ENCODE measurements around the gene CDH13.

DNA sequence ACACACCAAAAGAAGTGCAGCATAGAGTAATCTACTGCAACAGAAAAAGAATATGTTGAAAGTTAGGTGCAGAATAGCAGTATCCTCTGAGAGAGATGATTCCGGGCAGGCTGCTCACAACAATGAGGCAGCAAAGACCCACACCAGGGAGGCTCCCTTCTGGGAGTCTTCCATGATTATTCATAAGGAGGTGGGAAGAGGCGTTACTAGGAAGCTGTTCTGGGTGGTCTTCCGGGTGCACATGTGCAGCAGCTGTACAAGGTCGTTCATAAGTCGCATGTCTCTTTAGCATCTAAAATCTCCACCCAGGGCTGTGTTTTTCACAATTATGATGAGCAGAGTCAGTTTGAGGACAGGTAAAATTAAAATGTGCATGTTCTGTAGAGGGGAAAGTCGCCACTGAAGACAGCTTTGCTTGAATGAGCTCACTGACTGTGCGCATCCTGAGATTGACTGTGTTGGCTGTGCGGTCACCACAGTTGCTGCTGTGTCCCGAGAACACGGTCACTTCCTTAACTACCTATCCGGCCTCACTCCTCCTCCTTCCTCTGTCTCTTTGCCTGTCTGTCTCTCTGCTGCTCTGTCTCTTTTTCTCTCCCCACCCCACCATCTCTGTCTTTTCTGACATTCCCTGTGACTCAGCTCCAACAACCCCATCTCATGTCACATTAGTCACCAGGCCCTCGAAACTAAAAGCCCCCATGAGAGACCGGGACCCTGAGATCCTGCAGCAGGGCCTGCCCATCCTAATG is 1055.5 kb downstream of the CDH13 start:
- TF ChIP-seq TAF1 (IDR thresholded peaks at IDR 0.05; ENCODE audit: borderline replicate concordance, low read depth, low read length) (no peak), EZH2 (IDR thresholded peaks at IDR 0.05; ENCODE audit: borderline replicate concordance, control insufficient read depth, low read depth, low read length) (no peak)
- TF ChIP-seq, protein P1, sequence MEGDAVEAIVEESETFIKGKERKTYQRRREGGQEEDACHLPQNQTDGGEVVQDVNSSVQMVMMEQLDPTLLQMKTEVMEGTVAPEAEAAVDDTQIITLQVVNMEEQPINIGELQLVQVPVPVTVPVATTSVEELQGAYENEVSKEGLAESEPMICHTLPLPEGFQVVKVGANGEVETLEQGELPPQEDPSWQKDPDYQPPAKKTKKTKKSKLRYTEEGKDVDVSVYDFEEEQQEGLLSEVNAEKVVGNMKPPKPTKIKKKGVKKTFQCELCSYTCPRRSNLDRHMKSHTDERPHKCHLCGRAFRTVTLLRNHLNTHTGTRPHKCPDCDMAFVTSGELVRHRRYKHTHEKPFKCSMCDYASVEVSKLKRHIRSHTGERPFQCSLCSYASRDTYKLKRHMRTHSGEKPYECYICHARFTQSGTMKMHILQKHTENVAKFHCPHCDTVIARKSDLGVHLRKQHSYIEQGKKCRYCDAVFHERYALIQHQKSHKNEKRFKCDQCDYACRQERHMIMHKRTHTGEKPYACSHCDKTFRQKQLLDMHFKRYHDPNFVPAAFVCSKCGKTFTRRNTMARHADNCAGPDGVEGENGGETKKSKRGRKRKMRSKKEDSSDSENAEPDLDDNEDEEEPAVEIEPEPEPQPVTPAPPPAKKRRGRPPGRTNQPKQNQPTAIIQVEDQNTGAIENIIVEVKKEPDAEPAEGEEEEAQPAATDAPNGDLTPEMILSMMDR (IDR thresholded peaks at IDR 0.05 in 2 of 3, conservative IDR thresholded peaks at IDR 0.05 in 1 of 3; ENCODE audit: control insufficient read depth in 2 of 3, extremely low read depth in 1 of 3, insufficient read depth in 1 of 3, low read depth in 3 of 3, low read length in 3 of 3) = no peak
- TF ChIP-seq, protein P2, sequence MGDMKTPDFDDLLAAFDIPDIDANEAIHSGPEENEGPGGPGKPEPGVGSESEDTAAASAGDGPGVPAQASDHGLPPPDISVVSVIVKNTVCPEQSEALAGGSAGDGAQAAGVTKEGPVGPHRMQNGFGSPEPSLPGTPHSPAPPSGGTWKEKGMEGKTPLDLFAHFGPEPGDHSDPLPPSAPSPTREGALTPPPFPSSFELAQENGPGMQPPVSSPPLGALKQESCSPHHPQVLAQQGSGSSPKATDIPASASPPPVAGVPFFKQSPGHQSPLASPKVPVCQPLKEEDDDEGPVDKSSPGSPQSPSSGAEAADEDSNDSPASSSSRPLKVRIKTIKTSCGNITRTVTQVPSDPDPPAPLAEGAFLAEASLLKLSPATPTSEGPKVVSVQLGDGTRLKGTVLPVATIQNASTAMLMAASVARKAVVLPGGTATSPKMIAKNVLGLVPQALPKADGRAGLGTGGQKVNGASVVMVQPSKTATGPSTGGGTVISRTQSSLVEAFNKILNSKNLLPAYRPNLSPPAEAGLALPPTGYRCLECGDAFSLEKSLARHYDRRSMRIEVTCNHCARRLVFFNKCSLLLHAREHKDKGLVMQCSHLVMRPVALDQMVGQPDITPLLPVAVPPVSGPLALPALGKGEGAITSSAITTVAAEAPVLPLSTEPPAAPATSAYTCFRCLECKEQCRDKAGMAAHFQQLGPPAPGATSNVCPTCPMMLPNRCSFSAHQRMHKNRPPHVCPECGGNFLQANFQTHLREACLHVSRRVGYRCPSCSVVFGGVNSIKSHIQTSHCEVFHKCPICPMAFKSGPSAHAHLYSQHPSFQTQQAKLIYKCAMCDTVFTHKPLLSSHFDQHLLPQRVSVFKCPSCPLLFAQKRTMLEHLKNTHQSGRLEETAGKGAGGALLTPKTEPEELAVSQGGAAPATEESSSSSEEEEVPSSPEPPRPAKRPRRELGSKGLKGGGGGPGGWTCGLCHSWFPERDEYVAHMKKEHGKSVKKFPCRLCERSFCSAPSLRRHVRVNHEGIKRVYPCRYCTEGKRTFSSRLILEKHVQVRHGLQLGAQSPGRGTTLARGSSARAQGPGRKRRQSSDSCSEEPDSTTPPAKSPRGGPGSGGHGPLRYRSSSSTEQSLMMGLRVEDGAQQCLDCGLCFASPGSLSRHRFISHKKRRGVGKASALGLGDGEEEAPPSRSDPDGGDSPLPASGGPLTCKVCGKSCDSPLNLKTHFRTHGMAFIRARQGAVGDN (IDR thresholded peaks at IDR 0.05) = no peak
